MM.1S (cell line): ENCODE results near the gene SWAP70.

ENCODE experiments used
- DNase-seq: peaks from one replicate; pipeline ENCODE4 v3.0.0-alpha.2; 2015
- H2AFZ ChIP-seq: fragments of 300-600 bp; sonication (generic); 2 replicates; pipeline ENCODE4 v1.6.0; 2016; ENCODE audit warnings: antibody characterized with exemption, low read length
- H3F3A ChIP-seq: fragments of 300-600 bp; sonication (generic); 2 replicates; pipeline ENCODE4 v1.6.1; 2016; ENCODE audit warnings: mild to moderate bottlenecking, antibody characterized with exemption, low read length, moderate library complexity, mixed read lengths; ENCODE audit not compliant: insufficient read depth
- H3K27ac ChIP-seq: fragments of 300-600 bp; sonication (generic); 2 replicates; pipeline ENCODE4 v1.5.1; 2016; ENCODE audit warnings: mild to moderate bottlenecking, low read length
- H3K27me3 ChIP-seq: fragments of 300-600 bp; sonication (generic); replicated peaks from 2 replicates; pipeline ENCODE4 v1.6.0; 2016; ENCODE audit warnings: low read length; ENCODE audit not compliant: insufficient read depth
- H3K36me3 ChIP-seq: fragments of 300-600 bp; sonication (generic); replicated peaks from 2 replicates; pipeline ENCODE4 v1.6.1; 2016; ENCODE audit warnings: mild to moderate bottlenecking, low read length, mixed read lengths; ENCODE audit not compliant: insufficient read depth
- H3K4me1 ChIP-seq: fragments of 300-600 bp; sonication (generic); 2 replicates; pipeline ENCODE4 v1.6.1; 2016; ENCODE audit warnings: low read length, mixed read lengths
- H3K4me2 ChIP-seq: fragments of 300-600 bp; sonication (generic); 2 replicates; pipeline ENCODE4 v1.6.0; 2016; ENCODE audit warnings: low read depth, low read length
- H3K4me3 ChIP-seq: fragments of 300-600 bp; sonication (generic); 2 replicates; pipeline ENCODE4 v1.5.1; 2016; ENCODE audit warnings: low read length, mixed read lengths
- H3K79me2 ChIP-seq: fragments of 300-600 bp; sonication (generic); 2 replicates; pipeline ENCODE4 v1.6.1; 2016; ENCODE audit warnings: mixed run types, low read length, mixed read lengths
- H3K9ac ChIP-seq: fragments of 300-600 bp; sonication (generic); 2 replicates; pipeline ENCODE4 v1.6.1; 2016; ENCODE audit warnings: low read length, mixed read lengths
- H3K9me2 ChIP-seq: fragments of 300-600 bp; sonication (generic); replicated peaks from 2 replicates; pipeline ENCODE4 v1.6.1; 2016; ENCODE audit warnings: mild to moderate bottlenecking, low read length, mixed read lengths; ENCODE audit not compliant: insufficient read depth
- H3K9me3 ChIP-seq: fragments of 300-600 bp; sonication (generic); replicated peaks from 2 replicates; pipeline ENCODE4 v1.6.1; 2016; ENCODE audit warnings: mild to moderate bottlenecking, low read length, mixed read lengths; ENCODE audit not compliant: insufficient read depth
- H4K20me1 ChIP-seq: fragments of 300-600 bp; sonication (generic); 2 replicates; pipeline ENCODE4 v1.6.1; 2016; ENCODE audit warnings: mild to moderate bottlenecking, low read length, moderate library complexity, mixed read lengths; ENCODE audit not compliant: insufficient read depth
- CTCF ChIP-seq: fragments of 300-600 bp; sonication (generic); IDR thresholded peaks from 2 replicates; pipeline ENCODE4 v1.5.1; 2016; ENCODE audit warnings: antibody characterized with exemption, low read length, mixed read lengths
- EZH2 ChIP-seq: fragments of 300-600 bp; sonication (generic); optimal IDR thresholded peaks from 2 replicates; pipeline ENCODE3; 2017; ENCODE audit warnings: low read depth, mild to moderate bottlenecking, antibody characterized with exemption, low read length, mixed read lengths
- EZH2phosphoT487 ChIP-seq: fragments of 300-600 bp; sonication (generic); IDR thresholded peaks from 2 replicates; pipeline ENCODE4 v1.6.1; 2018; ENCODE audit warnings: antibody characterized with exemption, low read length

SWAP70 gene

GRCh38 chr11:9643751-9644150, 20.1 kb upstream of the SWAP70 start:
- no peaks in the 10 kb centered on the region for H3K79me2 ChIP-seq

GRCh38 chr11:9645881-9646280, 18.0 kb upstream of the SWAP70 start:
- no peak for TF ChIP-seq EZH2phosphoT487
- no peak for TF ChIP-seq CTCF
- no peak for TF ChIP-seq EZH2
- H3K4me1 ChIP-seq = no peaks in the 10 kb centered on the region
- H4K20me1 ChIP-seq = no peaks in the 10 kb centered on the region
- no peaks in the 10 kb centered on the region for H3K27me3 ChIP-seq
- no peak overlapping the region for H3K4me2 ChIP-seq
- no peaks in the 10 kb centered on the region for H3K79me2 ChIP-seq
- no peak for DNase-seq
- H3K9me2 ChIP-seq = no peaks in the 10 kb centered on the region
- no peak overlapping the region for H3K27ac ChIP-seq
- no peaks in the 10 kb centered on the region for H3K36me3 ChIP-seq
- no peak overlapping the region for H3K9ac ChIP-seq
- H2AFZ ChIP-seq = no peak overlapping the region
- no peaks in the 10 kb centered on the region for H3F3A ChIP-seq
- H3K9me3 ChIP-seq = no peaks in the 10 kb centered on the region
- H3K4me3 ChIP-seq = no peak overlapping the region

More at GRCh38 chr11:9643751-9644150, 20.1 kb upstream of the SWAP70 start:
- H3K27ac ChIP-seq = no peak overlapping the region
- no peaks in the 10 kb centered on the region for H3F3A ChIP-seq
- H3K4me1 ChIP-seq = no peaks in the 10 kb centered on the region
- H3K27me3 ChIP-seq = no peaks in the 10 kb centered on the region
- H3K36me3 ChIP-seq = no peaks in the 10 kb centered on the region
- H3K9ac ChIP-seq = no peak overlapping the region
- no peaks in the 10 kb centered on the region for H3K9me2 ChIP-seq
- H3K4me3 ChIP-seq = no peak overlapping the region
- no peak overlapping the region for H3K4me2 ChIP-seq
- H3K9me3 ChIP-seq = no peaks in the 10 kb centered on the region
- TF ChIP-seq EZH2phosphoT487 (no peak), CTCF (no peak), EZH2 (no peak)
- H2AFZ ChIP-seq = no peak overlapping the region
- no peak for DNase-seq
- H4K20me1 ChIP-seq = no peaks in the 10 kb centered on the region

- Histone ChIP-seq H3K4me1 (no peaks in the 10 kb centered on the region), H3K79me2 (no peaks in the 10 kb centered on the region), H4K20me1 (no peaks in the 10 kb centered on the region), H3K27ac (no peak overlapping the region), H3K9ac (no peak overlapping the region), H3K4me3 (no peak overlapping the region), H3K4me2 (no peak overlapping the region), H3K9me3 (no peaks in the 10 kb centered on the region), H3F3A (no peaks in the 10 kb centered on the region), H2AFZ (no peak overlapping the region), H3K9me2 (no peaks in the 10 kb centered on the region), H3K36me3 (no peaks in the 10 kb centered on the region), H3K27me3 (no peaks in the 10 kb centered on the region)
- no peak for TF ChIP-seq EZH2phosphoT487
- TF ChIP-seq CTCF = no peak
- TF ChIP-seq EZH2 = no peak
- no peak for DNase-seq
These were observed 17.6 kb upstream of the SWAP70 start for GRCh38 chr11:9646324-9646723.
